HG02623 (cell line): ENCODE measurements around the gene SSNA1.

Experiments
- ATAC-seq: cut with Tn5 transposase; IDR thresholded peaks from one replicate; pipeline ENCODE4 v1.9.1; 2021; ENCODE audit warnings: moderate library complexity; ENCODE audit not compliant: unreplicated experiment

Gene SSNA1

DNA sequence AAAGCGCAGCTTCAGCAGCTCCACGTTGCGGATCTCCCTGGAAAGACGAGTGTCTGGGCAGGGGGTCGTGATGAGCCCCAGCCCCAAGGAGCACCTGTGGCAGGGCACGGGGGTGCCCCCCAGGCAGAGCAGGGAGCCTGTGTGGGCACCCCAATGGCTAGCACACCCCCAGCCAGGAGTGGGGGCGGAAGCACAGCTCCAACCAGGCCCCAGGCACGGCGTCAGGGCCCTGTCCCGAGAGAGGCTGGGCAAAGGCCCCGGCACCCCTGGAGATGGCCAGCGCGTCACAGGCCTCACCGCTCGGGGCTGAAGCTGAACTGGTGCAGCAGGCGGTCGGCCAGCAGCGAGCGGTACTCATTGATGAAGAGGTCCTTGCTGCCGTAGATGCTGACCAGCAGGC, 8.0 kb upstream of the SSNA1 start:
- no peak for ATAC-seq

DNA sequence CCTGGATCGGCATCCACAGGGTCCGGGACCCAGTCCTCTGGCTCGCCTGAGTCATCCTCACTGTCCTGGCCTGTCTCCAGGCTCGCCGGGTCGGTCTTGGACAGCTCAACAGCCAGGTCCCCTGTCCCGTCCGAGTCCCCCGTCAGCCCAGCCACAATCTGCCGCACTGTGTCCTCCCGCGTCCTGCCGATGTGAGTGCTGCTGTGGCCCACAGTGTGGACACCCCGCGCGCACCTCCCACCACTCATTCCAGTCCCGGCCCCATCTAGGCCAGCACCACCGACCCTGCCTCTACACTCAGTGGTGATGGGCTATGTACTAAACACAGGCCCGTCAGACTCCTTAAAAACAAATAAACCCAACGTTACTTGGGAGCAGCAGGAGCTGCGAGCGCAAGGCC, 6.8 kb upstream of the SSNA1 start:
- ATAC-seq = no peak

DNA sequence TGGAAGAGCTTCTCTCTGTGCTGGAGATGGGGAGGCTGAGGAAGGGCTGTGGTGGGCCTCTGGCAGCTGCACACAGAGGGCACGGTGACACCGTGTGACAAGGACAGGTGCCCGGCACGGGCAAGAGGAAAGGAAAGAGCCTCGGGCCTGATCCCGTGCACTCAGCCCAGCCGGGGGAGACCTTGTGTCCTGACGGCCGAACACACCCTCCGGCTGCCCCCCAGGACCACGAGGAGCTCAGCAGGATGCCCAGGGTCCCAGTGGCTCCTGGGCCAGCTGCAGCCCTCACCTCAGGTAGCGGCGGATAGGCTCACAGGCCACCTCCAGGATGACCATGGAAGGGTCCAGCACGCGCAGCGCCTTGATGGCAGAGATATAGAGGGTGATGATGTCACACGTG, 5.6 kb upstream of the SSNA1 start:
- no peak for ATAC-seq

DNA sequence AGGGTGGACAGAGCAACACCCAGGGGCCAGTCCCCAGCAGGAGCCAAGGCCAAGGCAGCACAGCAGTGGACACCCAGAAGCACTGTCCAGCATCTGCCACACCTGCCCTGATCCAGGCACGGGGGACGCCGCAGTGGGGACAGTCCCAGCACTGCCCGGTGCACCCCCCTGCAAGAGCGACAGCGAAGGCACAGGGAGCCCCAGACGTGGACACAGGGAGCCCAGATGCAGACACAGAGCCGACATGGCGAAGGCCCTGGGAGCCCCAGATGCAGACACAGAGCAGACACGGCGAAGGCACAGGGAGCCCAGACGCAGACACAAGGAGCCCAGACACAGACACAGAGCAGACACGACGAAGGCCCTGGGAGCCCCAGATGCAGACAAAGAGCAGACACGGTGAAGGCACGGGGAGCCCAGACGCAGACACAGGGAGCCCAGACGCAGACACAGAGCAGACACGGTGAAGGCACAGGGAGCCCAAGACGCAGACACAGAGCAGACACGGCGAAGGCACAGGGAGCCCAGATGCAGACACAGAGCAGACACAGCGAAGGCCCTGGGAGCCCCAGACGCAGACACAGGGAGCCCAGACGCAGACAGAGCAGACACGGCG, 4.4 kb upstream of the SSNA1 start:
- no peak for ATAC-seq

DNA sequence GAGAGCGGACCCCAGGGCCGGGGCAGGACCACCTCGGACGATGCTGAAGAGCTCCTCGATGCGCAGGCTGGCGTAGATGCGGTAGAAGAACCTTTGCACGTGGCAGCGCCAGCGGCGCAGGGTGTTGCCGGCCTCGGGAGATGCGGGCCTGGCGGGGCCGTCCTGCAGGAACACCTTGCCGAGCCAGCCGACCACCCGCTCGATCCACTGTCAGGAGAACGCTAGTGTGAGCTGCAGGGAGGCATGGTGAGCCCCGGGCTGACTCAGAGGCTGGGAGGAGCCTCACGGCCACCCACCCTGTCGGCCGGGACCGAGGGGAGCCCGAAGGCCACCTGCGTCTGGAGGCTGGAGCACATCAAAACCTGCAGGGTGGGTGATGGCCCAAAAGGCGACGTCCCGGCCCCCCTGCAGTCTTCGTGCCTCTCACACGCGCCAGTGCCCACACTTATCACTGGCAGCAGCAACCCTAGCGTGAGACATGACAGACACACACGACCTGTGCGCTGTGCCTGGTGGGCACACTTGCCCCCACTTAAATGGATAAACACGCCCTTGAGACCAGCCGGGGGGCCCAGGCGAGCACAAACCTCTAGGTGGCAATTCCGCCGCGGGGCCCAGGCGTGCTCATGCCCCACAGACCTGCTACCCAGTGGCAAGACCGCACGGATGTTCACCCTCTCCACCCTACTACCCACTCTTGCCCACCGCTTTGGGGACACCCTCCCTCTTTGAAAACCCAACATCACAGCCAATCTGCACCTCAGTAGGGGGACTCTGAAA, 3.4 kb upstream of the SSNA1 start:
- no peak for ATAC-seq

DNA sequence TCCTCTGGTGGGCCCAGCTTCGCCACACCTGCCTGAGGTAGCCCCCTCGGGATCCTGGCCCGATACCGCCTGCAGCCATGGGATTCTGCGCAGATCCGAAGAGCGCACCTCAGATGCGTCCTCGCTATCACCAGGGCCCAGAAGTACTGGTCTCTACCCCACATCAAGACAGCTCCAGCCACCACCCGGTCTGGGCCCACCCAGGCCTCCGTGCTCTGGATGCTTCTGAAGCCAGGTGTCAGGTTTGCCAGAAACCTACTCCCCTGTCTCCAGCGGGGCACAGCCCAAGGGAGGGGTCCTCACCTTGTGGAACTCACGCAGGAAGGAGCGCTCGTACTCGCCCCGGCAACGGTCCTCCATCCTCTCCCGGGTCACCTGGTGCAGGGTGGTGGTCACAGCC, 2.6 kb upstream of the SSNA1 start:
- no peak for ATAC-seq

DNA sequence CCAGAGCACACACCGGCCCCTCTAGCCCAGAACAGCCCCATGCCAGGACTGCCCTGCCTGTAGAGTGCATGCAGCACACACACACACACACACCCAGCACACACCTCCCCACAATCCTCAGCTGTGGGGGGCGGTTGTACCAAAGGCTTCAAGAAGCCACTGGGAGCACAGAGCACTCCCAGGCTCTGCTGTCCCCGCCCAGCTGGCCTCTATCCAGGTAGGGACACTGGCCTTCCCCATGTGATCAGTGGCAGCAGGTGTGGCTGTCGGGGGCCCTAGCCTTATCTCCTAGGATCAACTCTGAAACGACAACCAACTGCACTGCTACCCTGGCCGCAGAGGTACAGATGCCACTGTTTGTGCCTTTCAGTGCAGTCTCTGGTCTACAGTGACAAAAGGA, 2.1 kb upstream of the SSNA1 start:
- ATAC-seq = no peak

DNA sequence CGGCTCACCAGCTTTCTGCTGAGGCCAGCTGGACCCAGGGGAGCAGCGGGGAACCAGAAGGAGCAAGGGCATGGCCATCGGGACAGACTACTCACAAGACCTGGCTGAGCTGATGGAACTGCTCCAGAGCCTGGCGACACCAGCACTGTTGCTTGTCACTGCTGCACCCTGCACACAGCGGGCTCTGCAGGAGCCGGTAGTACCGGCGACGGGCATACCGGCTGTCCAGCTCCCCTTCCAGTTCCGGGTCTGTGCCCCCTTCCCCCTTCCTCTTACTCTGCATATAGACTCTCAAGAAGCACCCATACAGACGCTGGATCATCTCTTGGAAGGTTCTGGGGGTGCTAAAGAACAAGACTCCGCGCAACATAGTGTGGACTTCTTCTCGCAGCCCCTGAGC, 1.1 kb upstream of the SSNA1 start:
- ATAC-seq = no peak

DNA sequence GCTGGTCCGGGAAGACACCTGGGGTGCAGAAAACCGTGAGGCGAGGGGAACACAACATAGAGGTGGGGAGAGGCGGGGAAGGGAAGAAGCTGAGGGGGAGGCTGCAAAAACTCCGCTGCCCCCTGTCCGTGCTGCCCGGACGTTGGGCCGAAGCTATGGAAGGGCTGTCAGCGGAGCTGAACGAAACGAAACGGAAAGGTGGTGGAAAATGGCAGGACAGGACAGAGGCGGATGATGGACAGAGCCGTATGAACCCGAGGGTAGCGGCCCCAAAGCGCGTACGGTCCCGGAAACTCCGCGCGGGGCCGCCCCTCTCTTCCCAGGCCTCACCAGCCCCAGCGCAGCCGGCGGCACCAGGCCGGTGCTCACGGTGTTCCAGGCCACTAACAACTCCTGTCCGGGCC, 388 bp upstream of the SSNA1 start:
- no peak for ATAC-seq

DNA sequence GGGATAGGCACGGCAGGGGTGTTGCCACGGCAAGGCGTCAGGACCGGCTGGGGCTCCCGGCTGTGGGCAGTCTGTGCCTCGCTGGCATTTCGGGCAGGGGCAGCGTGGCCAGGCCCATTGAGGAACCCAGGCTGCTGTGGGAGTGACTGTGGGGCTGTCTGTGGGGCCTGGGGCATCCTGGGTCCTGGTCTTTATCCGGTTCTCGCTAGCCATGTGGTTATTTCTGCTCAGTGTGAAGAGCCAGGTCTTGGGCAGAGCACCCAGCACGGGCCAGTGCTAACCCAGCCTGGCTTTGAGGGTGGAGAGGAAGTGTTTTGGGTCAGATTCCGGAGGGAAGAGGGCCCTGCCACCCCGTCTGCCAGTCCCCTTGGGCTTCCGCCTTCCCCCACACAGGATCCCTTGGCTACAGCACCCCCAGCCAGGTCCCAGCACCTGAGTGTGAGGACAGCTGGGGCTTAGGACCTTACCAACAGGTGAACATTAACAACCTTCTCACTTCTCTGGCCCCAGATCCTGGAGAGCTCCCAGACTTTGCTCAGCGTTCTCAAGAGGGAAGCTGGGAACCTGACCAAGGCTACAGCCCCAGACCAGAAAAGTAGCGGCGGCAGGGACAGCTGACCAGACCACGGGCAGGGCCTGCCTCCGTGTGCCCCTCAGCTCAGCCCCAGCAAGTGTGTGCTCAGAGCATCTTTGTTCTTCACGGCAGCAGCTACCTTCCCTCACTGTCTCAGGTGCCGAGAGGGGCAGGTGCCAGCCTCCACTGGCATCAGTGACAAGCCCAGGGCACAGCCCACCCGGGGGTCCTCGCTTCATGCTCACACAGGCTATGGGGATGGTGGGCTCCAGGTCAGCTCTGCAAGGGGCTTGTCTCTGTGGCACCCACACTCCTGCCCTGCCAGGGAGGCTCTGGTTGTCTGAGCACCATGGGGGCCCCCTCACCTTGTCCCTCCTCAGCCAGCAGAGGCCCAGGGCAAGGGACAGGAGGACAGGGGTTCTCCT, 1.1 kb downstream of the SSNA1 start:
- ATAC-seq = no peak

DNA sequence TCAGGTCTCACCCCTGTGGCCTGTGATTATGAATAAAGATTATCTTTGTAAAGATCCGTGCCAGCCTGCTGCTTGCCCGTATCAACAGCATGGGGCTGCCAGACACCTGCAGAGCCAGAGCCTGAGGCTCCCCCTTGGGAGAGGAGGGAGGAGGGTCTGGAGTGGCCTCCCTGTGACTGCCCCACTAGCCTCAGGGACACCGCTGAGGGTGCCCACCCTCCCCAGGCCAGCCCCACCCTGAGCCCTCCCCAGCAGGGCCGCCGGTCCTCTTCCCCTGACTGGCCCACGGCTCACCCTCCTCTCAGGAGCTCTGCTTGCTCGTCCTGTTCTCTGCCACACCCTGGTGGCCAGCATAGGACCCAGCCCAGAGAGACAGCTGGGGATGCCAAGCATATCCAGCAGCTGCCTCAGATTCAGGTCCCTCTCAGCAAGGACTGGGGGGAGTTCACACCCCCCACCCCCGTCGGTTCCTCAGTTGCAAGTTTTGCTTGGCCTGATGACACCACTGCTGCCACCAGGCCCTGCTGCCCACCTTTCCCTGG, 1.9 kb downstream of the SSNA1 start:
- ATAC-seq = no peak

DNA sequence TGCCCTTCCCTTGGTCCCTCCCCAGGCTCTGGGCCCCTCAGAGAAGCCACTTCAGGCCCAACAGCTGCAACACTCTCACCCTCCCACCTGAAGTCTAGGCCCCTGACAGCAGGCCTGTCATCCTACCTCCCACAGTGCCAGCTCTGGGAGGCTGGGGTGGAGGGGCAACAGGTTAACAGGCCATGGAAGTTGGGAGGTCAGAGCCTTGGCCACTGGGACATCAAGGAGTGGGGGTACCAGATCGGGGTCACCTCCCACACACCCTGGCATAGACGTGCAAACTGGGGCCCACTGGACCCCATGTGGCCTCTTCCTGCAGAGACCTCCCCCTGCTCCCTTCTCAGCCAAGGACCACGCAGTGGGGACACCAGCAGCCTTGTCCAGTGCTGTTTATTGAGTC, 2.8 kb downstream of the SSNA1 start:
- ATAC-seq = no peak

DNA sequence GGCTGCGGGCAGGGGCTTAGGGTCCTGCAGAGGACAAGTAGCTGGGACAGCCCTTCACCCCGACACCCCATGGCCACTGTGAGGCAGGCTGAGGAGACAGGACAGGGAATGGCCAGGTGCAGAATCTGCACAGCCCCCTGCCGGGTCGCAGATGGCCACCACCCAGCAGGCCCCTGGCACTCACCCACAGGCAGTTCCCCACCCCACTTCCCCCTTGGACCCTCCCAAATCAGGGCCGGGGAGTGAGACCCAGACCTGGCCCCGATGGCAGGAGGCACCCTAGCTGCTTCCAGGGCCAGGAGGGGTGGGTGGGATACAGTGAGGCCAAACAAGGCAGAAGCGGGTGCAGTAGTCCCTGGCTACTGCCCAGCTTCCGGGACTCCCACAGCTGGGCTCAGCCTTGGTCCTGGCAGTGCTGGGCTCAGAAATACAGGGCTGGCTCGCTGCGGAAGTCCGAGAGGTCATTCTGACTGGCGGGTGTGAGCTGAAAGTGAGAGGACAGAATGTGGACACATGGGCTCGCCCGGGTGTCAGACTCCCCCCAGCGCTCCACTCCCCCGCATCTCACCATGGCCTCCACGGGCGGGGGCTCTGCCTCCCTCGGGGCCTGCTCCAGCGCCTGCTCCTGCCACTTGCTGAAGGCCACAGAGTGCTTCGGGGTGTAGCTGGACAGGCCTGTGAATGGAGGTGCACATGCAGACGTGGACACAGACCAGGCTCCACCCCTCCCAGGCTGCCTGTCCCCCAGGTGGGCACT, 3.4 kb downstream of the SSNA1 start:
- no peak for ATAC-seq

DNA sequence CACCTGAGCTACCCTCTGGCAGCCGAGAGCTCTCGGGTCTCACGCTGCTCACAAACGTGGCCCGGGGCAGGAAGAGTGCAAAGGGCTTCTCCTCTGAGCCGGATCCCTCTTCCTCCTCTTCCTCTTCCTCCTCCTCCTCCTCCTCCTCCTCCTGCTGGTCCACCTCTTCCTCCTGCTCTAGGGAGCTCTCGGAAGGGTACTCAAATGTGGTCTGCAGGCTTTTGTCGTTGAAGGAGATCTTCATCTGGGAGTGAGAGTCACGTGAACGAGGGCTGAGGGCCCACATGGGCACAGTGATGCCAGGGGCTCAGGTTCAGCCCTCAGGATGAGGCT, 3.9 kb downstream of the SSNA1 start:
- ATAC-seq = no peak

DNA sequence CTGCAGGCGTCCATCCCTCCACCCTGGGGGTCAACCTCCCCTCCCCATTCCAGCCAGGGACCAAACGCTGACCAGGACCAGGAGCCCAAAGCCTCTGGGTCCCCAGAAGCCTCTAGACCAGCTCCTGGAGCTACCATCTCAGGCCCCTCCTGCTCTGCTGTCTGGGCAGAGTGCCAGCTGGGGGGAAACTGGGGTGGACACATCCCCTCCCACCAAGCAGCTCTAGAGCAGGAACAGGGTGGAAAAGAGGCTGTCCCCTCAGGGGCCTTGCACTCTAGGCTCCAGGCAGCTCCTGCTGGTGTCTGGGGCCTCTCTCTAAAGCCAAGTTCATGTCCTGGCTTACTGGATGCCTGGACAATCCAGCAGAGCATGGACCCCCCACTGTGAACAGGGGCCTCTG, 4.4 kb downstream of the SSNA1 start:
- no peak for ATAC-seq

DNA sequence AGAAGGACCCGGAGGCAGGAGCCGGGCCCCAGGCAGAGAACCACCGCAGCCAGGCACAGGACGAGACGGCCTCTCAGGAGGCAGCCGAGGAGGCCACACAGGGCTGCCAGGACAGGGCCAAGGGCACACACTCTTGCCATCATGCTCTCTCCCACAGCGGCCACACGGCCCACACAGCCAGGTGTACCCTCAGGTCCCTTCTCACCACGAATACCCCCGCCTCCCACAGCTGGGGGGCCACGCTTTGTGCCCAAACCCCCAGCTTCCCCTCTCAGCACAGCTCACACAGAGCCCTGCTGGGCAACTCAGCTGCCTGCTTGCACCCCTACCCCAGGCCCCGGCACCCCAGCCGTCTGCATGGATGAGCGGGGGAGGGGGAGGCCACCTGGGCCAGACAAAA, 5.3 kb downstream of the SSNA1 start:
- no peak for ATAC-seq

DNA sequence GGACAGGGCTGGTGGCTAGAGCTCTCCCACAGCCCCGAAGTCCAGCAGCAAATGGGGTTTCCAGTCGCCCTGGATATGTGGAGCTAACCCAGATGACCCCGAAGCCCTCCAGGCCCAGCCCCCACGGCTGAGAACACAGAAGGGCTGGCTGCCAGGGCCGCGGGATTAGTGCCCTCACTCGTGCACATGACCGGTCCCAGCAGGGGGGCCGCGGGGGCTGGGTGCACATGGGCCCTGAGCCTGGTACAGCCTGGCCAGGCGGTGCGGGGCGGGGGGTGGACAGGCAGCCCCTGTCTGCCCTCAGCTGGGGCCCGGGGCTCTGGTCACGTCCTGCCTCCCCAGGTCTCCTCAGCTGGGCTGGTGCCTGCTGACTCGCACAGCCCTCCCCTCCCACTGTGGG, 5.9 kb downstream of the SSNA1 start:
- ATAC-seq = no peak

DNA sequence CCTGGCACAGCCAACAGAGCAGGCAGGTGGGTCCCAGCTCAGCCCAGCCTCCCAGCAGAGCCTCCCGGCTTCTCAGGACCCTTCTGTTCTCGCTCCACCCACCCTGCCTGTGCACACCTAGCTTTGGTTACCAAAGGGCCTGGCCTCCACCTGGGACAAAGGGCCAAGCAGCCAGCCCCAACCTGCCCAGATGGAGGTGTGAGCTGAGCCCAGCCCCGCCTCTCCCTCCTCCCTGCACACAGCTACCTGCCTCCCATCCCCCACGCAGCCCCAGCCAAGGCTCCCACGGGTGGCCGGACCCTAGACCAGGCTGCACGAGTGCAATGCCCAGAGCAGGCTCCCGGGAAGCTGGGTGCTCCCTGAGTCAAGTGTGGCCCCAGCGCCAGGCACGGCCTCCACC, 6.4 kb downstream of the SSNA1 start:
- no peak for ATAC-seq

DNA sequence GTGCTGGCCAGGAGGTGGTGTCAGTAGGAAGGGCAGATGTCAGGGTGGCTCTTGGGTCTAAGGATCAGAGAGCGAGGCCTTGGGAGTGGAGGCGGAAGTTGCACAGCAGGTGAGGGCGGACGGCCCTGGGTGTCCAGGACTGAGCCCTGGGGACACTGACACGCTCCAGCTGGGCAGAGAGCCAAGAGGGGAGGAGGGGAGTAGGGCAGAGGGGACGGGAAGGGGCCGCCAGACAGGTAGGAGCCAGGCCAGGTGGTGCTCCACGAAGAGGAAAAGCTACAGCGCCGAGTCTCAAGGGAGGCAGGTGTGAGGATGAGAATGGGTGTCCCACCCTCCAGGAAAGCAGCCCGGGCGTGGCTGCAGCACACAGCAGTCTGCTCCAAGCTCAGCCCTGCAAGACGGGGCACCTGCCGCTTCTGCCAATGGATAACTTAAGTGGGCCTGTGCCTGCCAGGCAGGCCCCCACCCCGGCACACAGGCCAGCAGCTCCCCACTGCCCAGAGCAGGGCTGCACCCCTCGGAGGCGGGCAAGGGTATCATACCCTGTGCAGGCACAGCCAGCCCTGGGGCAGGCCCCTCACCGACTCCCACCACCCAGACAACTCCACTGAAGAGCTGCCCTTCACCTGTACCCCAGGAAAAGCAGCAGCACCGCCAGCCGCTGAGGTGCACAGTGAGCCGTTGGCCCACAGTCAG, 7.2 kb downstream of the SSNA1 start:
- no peak for ATAC-seq
